Peyer's patch (tissue), 4 donors: ENCODE data around the gene CACNG8.

ENCODE experiments used
- POLR2A ChIP-seq, 2 donors: fragments of 450-650 bp; IDR thresholded peaks; one replicate each; pipeline ENCODE4 v1.5.1; 2017; ENCODE audit warnings: antibody characterized with exemption in 2 of 2, mild to moderate bottlenecking in 2 of 2, moderate library complexity in 2 of 2
- TF ChIP-seq, protein P1 (sequence below), 6 experiments: fragments of 450-650 bp in 4 of 6; fragments of 200-600 bp in 2 of 6; sonication (generic) in 1 of 6; IDR thresholded peaks; one replicate each; pipeline ENCODE4 v1.5.1; 2017 to 2019; ENCODE audit warnings: antibody characterized with exemption in 6 of 6, mild to moderate bottlenecking in 3 of 6, moderate library complexity in 1 of 6

DNA sequence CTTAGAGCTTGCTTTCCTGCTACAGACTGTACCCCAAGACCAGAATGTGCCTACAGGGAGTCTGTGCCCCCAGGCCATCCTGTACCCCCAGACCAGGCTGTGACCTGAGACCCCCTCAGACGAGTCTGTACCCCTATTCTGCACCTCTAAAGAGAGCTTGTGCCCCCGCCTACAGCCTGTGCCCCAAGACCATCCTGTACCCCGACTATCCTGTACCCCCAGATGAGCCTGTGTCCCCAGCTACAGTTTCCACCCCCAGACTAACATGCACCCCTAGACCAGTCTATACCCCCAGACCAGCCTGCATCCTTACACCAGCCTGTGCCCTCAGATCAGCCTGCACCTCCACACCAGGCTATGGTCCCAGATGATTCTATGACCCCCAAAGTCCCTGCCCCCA is 30.7 kb downstream of the CACNG8 start:
- no peak for TF ChIP-seq POLR2A (IDR thresholded peaks at IDR 0.05)
- TF ChIP-seq, protein P1, sequence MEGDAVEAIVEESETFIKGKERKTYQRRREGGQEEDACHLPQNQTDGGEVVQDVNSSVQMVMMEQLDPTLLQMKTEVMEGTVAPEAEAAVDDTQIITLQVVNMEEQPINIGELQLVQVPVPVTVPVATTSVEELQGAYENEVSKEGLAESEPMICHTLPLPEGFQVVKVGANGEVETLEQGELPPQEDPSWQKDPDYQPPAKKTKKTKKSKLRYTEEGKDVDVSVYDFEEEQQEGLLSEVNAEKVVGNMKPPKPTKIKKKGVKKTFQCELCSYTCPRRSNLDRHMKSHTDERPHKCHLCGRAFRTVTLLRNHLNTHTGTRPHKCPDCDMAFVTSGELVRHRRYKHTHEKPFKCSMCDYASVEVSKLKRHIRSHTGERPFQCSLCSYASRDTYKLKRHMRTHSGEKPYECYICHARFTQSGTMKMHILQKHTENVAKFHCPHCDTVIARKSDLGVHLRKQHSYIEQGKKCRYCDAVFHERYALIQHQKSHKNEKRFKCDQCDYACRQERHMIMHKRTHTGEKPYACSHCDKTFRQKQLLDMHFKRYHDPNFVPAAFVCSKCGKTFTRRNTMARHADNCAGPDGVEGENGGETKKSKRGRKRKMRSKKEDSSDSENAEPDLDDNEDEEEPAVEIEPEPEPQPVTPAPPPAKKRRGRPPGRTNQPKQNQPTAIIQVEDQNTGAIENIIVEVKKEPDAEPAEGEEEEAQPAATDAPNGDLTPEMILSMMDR (IDR thresholded peaks at IDR 0.05), result no peak
